HG03432 (cell line): ENCODE measurements around the gene APOC1.
"Not testable (repeated sequence)": the region's sequence is repeated elsewhere in the genome, so short reads cannot be mapped to it uniquely, and the experiment has no call there.

Source experiments
- ATAC-seq: cut with Tn5 transposase; IDR thresholded peaks from one replicate; pipeline ENCODE4 v1.9.1; 2021; ENCODE audit warnings: mild to moderate bottlenecking, moderate library complexity; ENCODE audit not compliant: unreplicated experiment

APOC1 gene

DNA sequence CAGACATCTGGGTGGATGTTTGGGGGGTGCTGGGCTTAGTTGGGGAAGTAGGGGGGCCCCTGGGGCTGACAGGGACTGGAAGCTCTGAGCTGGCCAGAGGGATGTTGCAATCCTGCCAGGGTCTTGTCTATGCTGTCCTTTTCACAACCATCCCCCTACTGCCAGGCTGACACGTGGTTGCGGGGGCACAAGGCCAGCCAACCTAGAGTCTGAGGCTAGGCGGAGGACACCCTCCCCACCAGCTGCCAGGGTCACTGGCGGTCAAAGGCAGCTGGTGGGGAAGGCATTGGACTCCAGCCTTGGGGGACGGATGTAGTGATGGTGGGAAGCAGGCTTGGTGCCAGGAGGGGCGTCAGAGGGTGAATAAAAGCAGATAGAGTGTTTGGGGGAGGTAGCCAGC lies 1.6 kb upstream of the APOC1 start:
- no peak for ATAC-seq

DNA sequence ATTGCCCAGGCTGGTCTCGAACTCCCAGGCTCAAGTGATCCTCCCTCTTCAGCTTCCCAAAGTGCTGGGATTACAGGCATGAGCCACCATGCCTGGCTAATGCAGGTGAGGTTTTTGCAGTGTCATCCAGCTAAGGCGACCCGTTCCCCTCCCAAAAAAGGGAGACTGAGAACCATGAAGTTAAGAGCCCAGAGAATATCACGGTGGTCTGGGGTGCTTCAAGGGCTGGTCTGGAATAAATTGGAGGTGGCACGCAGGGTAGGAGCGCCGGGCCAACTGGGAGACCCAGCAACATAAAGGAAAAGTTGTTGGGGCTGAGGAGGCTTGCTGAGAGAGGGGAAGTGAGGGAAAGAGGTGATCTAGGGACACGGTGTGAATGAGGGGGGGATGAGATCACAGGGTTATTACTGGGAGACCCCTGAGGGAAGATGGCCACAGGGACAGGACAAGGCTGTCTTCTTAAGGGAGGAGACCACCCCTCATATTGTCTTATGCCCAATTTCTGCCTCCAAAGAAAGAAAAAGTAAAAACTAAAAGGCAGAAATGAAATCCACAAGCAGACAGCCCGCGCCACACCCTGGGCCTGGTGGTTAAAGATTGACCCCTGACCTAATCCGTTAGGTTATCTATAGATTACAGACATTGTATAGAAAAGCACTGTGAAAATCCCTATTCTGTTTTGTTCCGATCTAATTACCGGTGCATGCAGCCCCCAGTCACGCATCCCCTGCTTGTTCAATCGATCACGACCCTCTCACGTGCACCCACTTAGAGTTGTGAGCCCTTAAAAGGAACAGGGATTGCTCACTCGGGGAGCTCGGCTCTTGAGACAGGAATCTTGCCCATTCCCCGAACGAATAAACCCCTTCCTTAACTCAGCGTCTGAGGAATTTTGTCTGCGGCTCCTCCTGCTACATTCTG lies 636 bp upstream of the APOC1 start:
- not testable (repeated sequence) for ATAC-seq

DNA sequence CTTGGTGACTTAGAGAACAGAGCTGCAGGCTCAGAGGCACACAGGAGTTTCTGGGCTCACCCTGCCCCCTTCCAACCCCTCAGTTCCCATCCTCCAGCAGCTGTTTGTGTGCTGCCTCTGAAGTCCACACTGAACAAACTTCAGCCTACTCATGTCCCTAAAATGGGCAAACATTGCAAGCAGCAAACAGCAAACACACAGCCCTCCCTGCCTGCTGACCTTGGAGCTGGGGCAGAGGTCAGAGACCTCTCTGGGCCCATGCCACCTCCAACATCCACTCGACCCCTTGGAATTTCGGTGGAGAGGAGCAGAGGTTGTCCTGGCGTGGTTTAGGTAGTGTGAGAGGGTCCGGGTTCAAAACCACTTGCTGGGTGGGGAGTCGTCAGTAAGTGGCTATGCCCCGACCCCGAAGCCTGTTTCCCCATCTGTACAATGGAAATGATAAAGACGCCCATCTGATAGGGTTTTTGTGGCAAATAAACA lies 9.9 kb downstream of the APOC1 start:
- ATAC-seq: no peak

DNA sequence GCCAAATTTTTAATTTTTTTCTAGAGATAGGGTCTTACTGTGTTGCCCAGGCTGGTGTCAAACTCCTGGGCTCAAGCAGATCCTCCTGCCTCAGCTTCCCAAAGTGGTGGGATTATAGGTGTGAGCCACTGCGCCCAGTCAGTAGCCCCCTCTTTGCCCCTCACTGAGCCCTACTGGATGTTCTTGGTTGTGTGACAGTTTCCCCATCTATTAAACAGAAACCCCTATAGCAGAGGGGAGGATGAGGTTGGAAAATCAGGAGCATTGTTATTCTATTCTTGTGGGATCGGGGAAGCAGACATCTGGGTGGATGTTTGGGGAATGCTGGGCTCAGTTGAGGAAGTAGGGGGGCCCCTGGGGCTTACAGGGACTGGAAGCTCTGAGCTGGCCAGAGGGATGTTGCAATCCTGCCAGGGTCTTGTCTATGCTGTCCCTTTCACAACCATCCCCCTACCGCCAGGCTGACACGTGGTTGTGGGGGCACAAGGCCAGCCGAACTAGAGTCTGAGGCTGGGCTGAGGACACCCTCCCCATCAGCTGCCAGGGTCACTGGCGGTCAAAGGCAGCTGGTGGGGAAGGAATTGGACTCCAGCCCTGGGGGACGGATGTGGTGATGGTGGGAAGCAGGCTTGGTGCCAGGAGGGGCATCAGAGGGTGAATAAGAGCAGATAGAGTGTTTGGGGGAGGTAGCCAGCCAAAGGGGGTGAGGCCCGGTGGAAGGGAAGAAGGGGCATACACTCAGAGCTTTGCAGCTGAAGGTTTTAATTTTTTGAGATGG lies 10.9 kb downstream of the APOC1 start:
- no peak for ATAC-seq

DNA sequence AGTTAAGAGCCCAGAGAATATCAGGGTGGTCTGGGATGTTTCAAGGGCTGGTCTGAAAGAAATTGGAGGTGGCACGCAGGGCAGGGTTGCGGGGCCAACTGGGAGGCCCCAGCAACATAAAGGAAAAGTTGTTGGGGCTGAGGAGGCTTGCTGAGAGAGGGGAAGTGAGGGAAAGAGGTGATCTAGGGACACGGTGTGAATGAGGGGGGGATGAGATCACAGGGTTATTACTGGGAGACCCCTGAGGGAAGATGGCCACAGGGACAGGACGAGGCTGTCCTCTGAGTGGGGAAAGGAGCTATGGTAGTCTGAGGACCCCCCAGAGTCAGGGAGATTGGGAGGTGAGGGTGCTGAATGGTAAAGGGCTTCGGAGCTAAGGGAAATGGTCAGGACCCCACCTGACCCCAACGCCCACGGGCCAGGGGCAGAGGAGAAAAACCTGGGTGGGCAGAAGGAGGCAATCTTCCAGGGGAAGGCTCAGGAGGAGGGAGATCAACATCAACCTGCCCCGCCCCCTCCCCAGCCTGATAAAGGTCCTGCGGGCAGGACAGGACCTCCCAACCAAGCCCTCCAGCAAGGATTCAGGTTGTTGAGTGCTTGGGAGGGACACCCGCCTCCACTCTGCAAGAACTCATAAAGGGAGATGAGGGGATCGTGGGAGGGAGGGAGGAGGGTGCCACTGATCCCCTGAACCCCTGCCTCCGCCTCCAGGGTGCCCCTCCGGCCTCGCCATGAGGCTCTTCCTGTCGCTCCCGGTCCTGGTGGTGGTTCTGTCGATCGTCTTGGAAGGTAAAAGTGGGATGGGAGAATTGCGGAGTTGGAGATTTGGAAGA lies 12.1 kb downstream of the APOC1 start:
- ATAC-seq: not testable (repeated sequence)

DNA sequence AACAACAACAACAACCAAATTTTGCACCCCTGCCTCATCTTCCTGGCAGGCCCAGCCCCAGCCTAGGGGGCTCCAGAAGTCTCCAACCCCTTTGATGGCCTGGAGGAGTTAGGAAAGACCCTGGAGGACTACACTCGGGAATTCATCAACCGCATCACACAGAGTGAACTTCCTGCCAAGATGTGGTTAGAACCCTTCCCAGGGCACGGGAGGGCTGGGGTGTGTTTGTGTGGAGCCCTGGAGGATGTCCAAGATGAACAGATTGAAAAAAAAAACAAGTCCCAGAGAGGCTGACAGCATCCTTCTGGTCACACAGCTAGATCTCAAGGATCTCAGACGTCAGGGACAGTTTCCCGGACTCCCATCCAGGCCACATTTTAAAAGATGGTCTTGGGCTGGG lies 13.3 kb downstream of the APOC1 start:
- ATAC-seq: no peak

DNA sequence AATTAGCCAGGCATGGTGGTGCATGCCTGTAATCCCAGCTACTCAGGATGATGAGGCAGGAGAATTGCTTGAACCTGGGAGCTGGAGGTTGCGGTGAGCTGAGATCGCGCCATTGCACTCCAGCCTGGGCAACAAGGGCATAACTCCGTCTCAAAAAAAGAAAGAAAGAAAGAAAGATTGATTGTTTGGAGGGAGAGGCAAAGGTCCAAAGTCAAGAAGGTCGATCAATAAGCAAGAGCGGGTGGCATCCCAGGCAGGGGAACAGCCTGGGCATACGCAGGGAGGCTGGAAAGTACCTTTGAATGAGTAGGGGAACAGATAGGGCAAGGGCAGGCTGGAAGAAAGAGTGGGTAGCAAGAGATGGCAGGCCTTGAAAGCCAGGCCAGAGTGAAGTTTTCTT lies 15.7 kb downstream of the APOC1 start:
- no peak for ATAC-seq

DNA sequence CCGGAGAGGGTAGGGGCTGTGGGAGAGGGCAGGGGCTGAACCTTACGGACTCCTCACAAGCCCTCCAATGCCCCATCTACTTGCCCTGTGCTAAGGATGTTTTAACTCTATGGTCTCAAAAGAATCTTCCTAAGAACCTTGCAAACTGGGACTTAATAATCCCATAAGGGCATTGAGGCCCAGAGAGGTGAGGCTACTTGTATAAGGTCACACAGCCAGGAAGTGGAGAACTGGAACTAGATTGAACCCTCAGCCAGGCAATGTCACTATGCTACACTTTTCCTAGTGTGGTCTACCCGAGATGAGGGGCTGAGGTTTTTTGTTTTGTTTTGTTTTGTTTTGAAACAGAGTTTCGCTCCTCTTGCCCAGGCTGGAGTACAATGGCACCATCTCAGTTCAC lies 17.1 kb downstream of the APOC1 start:
- no peak for ATAC-seq

DNA sequence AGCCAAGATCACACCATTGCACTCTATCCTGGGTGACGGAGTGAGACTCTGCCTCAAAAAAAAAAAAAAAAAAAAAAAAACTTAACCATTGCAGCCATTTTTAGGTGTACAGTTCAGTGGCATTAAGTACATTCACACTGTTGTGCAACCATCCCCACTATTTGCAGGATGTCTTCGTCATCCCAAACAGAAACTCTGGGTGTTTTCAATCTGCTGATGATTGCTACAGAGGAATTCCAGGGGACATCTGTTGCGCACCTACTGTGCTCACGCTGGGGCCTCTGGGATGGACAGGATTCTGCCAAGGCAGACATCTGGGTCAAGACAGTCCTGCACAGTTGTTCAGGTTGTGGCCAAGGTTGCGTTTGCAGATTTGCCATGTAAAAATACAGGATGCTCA lies 25.3 kb downstream of the APOC1 start:
- no peak for ATAC-seq

DNA sequence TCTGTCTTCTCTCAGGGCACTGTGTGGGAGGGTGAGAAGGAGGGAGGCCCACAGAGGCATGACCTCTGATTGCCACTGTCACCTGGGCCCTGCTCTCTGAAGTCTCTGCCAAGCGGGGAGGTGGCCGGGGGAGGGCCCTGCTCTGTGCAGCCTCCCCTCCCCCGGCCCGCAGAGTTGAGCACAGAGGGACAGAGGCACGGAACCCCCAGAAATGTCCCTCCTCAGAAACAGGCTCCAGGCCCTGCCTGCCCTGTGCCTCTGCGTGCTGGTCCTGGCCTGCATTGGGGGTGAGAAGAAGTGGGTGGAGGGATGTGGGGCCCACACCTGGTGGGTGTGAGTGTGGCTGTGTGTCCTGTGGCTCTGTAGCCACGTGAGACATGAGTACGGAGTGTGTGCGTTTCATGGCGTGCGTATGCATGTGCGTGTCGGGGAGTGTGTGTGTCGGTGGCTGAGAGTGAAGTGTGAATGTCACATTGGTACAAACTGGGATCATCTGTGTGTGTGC lies 27.7 kb downstream of the APOC1 start, which contains the start of gene APOC4:
TSS of gene APOC4 (plus strand) at position 171 of the 505 bp plus-strand sequence. CDS start at position 212, 41 bp downstream.
- no peak for ATAC-seq

DNA sequence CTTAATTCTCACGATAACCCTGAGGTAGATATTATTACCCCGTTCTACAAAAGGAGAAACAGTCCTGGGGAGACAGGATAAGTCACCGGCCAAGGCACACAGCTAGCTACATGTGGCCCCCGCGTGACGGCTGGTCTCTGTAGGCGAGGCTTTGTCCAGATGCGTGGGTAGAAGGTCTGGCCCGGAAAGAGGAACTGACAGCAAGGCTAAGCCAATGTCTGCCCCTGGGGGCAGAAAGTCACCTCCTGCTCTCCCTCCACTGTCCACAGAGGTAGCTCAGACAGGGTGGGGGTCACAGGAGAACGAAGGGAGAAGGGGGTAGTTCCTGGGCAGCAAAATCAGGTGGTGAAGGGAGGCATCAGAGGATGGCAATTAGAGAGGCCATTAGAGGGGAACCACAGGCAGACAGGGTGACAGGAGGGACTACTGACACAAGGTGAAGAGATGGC lies 29.4 kb downstream of the APOC1 start:
- ATAC-seq: peak; percentile 66

DNA sequence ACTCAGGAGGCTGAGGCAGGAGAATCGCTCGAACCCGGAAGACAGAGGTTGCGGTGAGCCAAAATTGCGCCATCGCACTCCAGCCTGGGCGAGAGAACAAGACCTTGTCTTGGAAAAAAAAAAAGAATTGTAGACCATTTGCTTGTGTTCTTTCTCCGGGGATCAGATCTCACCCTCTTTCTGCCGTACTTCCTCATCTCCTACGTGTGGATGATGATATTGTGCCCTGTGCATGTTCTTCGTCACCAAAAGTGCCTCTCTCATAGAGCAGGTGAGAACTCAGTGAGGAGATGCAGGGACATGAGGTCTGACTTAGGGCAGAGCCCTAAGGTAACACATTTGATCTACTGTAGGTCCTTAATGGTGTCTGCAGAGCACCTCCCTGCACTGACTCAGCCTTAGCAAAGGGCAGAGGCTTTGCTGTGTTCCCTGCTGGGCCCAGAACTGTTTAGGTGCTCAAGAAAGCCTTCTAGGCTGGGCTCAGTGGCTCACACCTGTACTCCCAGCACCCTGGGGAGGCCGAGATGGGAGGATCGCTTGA lies 32.7 kb downstream of the APOC1 start:
- ATAC-seq: no peak

DNA sequence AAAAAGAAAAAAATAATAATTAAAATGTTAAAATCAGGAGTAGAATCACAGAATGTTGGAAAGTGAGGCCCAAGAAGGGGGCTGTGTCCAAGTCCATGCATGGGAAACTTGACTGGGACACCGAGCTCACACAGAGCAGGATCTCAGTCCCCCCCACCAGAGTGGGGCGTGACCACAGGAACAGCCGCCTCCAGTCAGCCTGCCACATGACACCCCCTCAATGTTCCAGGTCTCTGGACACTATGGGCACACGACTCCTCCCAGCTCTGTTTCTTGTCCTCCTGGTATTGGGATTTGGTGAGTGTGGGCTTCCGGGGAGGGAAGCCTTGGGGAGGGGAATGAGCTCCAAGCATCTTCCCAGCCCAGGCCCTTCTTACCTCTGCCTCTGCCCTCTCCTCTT lies 33.8 kb downstream of the APOC1 start:
- ATAC-seq: no peak

DNA sequence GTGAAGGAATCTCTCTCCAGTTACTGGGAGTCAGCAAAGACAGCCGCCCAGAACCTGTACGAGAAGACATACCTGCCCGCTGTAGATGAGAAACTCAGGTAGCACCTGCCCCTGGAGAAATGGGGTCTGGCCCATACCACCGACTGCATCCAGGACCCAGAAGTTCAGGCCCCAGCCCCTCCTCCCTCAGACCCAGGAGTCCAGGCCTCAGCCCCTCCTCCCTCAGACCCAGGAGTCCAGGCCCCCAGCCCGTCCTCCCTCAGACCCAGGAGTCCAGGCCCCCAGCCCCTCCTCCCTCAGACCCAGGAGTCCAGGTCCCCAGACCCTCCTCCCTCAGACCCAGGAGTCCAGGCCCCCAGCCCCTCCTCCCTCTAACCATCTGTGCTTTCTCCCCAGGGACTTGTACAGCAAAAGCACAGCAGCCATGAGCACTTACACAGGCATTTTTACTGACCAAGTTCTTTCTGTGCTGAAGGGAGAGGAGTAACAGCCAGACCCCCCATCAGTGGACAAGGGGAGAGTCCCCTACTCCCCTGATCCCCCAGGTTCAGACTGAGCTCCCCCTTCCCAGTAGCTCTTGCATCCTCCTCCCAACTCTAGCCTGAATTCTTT lies 34.5 kb downstream of the APOC1 start:
- ATAC-seq: no peak

DNA sequence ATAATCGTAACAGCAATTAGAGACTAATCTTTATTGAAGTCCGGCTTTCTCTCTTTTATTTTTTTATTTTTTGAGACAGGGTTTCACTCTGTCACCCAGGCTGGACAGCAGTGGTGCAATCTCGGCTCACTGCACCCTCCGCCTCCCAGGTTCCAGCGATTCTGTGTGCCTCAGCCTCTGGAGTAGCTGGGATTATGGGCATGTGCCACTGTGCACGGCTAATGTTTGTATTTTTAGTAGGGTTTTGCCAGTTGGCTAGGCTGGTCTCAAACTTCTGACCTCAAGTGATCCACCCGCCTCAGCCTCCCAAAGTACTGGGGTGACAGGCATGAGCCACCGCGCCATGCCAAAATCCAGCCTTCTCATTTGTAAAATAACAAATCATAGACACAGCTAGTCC lies 35.1 kb downstream of the APOC1 start:
- ATAC-seq: no peak

DNA sequence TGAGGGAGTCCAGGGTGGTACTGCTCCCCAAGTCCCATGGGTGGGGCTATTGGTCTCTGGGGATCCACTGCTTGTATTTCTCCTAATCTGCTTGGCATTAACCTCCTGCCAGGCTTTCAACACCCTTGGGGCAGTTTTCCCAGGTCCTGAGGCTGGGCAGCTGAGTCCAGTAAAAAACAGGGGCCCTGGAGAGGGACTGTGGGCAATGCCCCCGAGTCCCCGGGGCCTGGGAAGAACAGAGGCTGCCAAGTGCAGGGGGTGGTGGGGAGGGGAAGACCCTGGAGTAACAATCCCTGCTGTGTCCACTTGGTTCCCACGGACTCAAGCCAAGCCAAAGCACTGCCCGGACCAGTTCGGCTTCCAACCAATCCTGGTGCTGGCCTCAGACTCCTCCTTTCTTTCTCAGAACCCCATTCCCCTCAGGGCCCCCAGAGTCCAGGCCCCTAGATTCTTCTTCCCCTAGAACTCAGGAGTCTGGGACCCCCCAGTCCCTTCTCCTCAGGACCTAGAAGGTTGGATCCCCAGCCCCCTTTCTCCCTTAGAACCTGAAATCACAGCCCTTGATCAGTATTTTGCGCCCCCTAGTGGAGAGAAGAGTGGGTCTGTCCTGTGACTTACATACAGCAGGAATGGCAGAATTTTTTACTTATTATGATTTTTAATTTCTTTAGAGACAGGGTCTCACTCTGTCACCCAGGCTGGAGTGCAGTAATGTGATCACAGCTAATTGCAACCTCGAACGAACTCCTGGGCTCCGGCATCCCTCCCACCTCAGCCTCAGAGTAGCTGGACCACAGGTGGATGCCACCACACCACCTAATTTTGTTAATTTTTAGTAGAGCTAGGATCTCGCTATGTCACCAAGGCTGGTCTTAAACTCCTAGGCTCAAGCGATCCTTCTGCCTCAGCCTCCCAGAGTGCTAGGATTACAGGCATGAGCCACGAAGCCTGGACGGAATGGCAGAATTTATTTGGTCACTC lies 37.1 kb downstream of the APOC1 start:
- no peak for ATAC-seq

DNA sequence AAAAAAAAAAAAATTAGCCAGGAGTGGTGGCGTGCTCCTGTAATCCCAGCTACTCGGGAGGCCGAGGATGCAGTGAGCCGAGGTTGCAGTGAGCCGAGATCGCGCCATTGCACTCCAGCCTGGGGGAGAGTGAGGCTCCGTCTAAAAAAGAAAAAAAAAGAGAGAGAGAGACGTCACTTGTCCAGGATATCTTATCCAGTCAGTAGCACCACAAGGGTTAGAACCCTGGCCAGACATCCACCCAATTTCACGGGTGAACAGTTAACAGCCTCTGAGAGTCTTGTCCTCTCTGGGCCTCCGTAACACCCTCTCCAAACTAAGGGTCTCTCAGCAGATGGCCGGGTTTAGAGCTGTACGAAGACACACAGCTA lies 39.9 kb downstream of the APOC1 start:
- ATAC-seq: no peak

DNA sequence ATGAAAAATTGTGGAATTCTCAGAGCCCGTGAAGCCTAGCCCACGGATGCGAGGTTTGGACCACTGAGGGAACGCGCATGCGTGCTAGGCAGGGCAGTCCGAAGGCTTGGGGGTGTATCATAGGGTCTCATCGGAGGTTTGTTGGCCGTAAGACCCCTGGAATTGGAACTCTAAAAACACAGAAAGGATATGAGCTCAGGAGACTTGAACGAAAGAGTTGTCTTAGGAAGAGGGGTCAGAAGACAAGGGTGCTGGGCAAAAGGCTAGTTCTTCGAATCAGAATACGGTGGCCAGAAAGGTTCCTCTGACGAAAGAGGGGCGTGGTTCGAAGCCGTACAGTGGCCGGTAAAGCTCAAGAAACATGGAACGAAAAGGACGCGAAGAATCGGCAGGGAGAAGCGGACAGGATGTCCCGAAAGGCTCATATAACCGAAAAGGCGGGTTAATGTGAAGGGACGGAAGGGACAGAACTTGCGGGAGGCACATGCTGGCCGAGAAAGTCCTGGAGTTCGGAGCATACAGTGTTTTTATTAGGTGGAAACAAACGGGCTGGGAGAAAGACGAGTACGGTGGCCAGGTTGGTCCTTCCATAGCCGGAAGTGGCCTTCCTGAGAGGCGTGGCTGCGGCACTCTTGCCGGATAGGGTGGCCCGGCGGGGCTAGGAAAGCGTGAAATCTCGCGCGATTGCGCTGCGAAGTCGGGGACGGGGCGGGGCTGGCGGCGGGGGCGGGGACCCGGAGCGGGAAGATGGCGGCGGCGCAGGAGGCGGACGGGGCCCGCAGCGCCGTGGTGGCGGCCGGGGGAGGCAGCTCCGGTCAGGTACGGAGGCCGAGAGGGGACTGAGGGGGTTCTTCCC lies 40.5 kb downstream of the APOC1 start, which contains the start of gene CLPTM1:
TSS of gene CLPTM1 (plus strand) at position 732 of the 856 bp plus-strand sequence. CDS start at position 748, 16 bp downstream.
- ATAC-seq: peak; percentile 76
